GM12878 (cell line): ENCODE data around the gene KRTAP10-2. TPM values are rescaled to one million over a fixed set of nuclear protein-coding genes. Genes with fewer than 3 reads are reported as not detected.

Experiments used
- ATAC-seq: fragments of 200-7000 bp; cut with Tn5 transposase; 3 replicates; pipeline ENCODE4 v1.9.1; 2020; ENCODE audit warnings: mild to moderate bottlenecking, moderate library complexity
- BruUV-seq: library from RNA; stranded (reverse); fragments of 400-500 nt; replicated peaks from 2 replicates; lab custom pipeline; 2021; lab: Mats Ljungman, UMichigan
- CTCF ChIA-PET: fragments of 300-600 bp; sonication (Branson Sonifier 250); formaldehyde crosslinking; extraction: SDS; loops from one replicate; lab custom pipeline; 2021; ENCODE audit warnings: inconsistent platforms; lab: Yijun Ruan, JAX
- POLR2A ChIA-PET: fragments of 350-600 bp; formaldehyde crosslinking; extraction: SDS; loops from one replicate; lab custom pipeline; 2021; ENCODE audit warnings: inconsistent platforms; lab: Charles Lee
- RAD21 ChIA-PET: fragments of 300-600 bp; sonication (Branson Sonifier 250); formaldehyde crosslinking; loops from one replicate; lab custom pipeline; 2023; ENCODE audit warnings: antibody characterized with exemption; ENCODE audit not compliant: unreplicated experiment; lab: Charles Lee
- SMC1A ChIA-PET: fragments of 300-600 bp; sonication (Branson Sonifier 250); formaldehyde crosslinking; loops from one replicate; lab custom pipeline; 2023; ENCODE audit not compliant: unreplicated experiment, uncharacterized antibody; lab: Charles Lee
- DNase-seq: peaks from one replicate; pipeline ENCODE4 v3.0.0-alpha.2; 2011; ENCODE audit warnings: low read depth, low spot score
- FAIRE-seq: peaks from 3 replicates; lab custom pipeline; 2011; peaks lifted over from hg19 to GRCh38; lab: Jason Lieb, UNC
- H2AFZ ChIP-seq: 2 replicates; pipeline ENCODE4 v1.6.0; 2011; ENCODE audit warnings: low read depth, low read length, control low read depth; ENCODE audit not compliant: control insufficient read depth
- H3K27ac ChIP-seq: 2 replicates; pipeline ENCODE4 v1.5.1; 2011; ENCODE audit warnings: control low read depth; ENCODE audit not compliant: control insufficient read depth, insufficient read depth
- H3K27me3 ChIP-seq, 2 experiments: replicated peaks in 1 of 2; 2 replicates each; pipeline versions ENCODE4 v1.6.0 to v1.6.1; 2011; ENCODE audit warnings: low read length in 1 of 2; ENCODE audit not compliant: control insufficient read depth in 2 of 2, insufficient read depth in 2 of 2
- H3K36me3 ChIP-seq, 2 experiments: 2 replicates each; pipeline ENCODE4 v1.5.1; 2011; ENCODE audit warnings: low read length in 1 of 2; ENCODE audit not compliant: control insufficient read depth in 2 of 2, insufficient read depth in 2 of 2
- H3K4me1 ChIP-seq: 2 replicates; pipeline ENCODE4 v1.6.1; 2011; ENCODE audit warnings: mild to moderate bottlenecking, low read length, moderate library complexity, mixed read lengths; ENCODE audit not compliant: control insufficient read depth, insufficient read depth
- H3K4me2 ChIP-seq: 2 replicates; pipeline ENCODE4 v1.6.0; 2011; ENCODE audit warnings: control low read depth; ENCODE audit not compliant: control insufficient read depth, insufficient read depth
- H3K4me3 ChIP-seq: fragments of 200-600 bp; sonication (generic); 2 replicates; pipeline ENCODE4 v1.5.1; 2016
- H3K79me2 ChIP-seq: 2 replicates; pipeline ENCODE4 v1.6.0; 2011; ENCODE audit warnings: low read length; ENCODE audit not compliant: control insufficient read depth, insufficient read depth
- H3K9ac ChIP-seq: 2 replicates; pipeline ENCODE4 v1.8.0; 2011; ENCODE audit warnings: low read length, control low read depth, mixed read lengths; ENCODE audit not compliant: control insufficient read depth, insufficient read depth
- H3K9me3 ChIP-seq: replicated peaks from 3 replicates; pipeline ENCODE4 v1.5.1; 2011; ENCODE audit warnings: mild to moderate bottlenecking, low read length; ENCODE audit not compliant: control insufficient read depth, insufficient read depth
- H4K20me1 ChIP-seq: 2 replicates; pipeline ENCODE4 v1.6.0; 2011; ENCODE audit not compliant: control insufficient read depth, insufficient read depth
- CBX5 ChIP-seq: sonication (generic); IDR thresholded peaks from 2 replicates; pipeline ENCODE4 v1.6.1; 2016; ENCODE audit warnings: low read depth, moderate library complexity, mild to moderate bottlenecking, inconsistent platforms
- CEBPB ChIP-seq, 2 experiments: fragments of 150-350 bp in 1 of 2; IDR thresholded peaks; 2 replicates each; pipeline ENCODE4 v1.6.1; 2012 to 2014; ENCODE audit warnings: low read depth in 2 of 2, low read length in 2 of 2, borderline replicate concordance in 1 of 2, inconsistent platforms in 1 of 2
- EED ChIP-seq: sonication (generic); IDR thresholded peaks from 2 replicates; pipeline ENCODE4 v1.6.1; 2016; ENCODE audit warnings: antibody characterized with exemption, low read depth
- KDM1A ChIP-seq: fragments of 200-600 bp; sonication (generic); IDR thresholded peaks from 2 replicates; pipeline ENCODE4 v1.6.1; 2016; ENCODE audit warnings: borderline replicate concordance
- RAD51 ChIP-seq: fragments of 450-650 bp; IDR thresholded peaks from 2 replicates; pipeline ENCODE4 v1.6.1; 2016; ENCODE audit warnings: moderate library complexity, mild to moderate bottlenecking, inconsistent platforms
- RBBP5 ChIP-seq: fragments of 200-600 bp; sonication (generic); conservative IDR thresholded peaks from 2 replicates; pipeline ENCODE4 v1.6.1; 2016
- SPI1 ChIP-seq: IDR thresholded peaks from 2 replicates; pipeline ENCODE4 v1.6.1; 2011; ENCODE audit warnings: low read depth, mild to moderate bottlenecking, low read length, moderate library complexity, borderline replicate concordance; ENCODE audit not compliant: insufficient read depth
- SREBF1 ChIP-seq: IDR thresholded peaks from 2 replicates; pipeline ENCODE4 v1.6.1; 2012; ENCODE audit warnings: mild to moderate bottlenecking, low read length
- ZNF207 ChIP-seq: fragments of 450-650 bp; IDR thresholded peaks from 2 replicates; pipeline ENCODE4 v1.6.1; 2014; ENCODE audit warnings: antibody characterized with exemption, mild to moderate bottlenecking, borderline replicate concordance
- ZNF274 ChIP-seq: IDR thresholded peaks from one replicate; pipeline ENCODE4 v1.8.0; 2011; ENCODE audit not compliant: insufficient read length, insufficient read depth
- WGBS: methylation state at CpG from one replicate; pipeline ENCODE4 v1.1.6; 2016; ENCODE audit warnings: low lambda C conversion rate; ENCODE audit not compliant: insufficient replicate concordance, insufficient coverage; ENCODE audit errors: missing lambda C conversion rate; 5-methylcytosine and 5-hydroxymethylcytosine counted together
- in situ Hi-C: fragments of 300-500 bp; cut with MboI; formaldehyde crosslinking; loops from 9 replicates; pipeline ENCODE4 v1.14.3; 2018; ENCODE audit warnings: mixed read lengths
- intact Hi-C: fragments of 100-400 bp; cut with micrococcal nuclease; formaldehyde crosslinking; loops from one replicate; pipeline ENCODE4 v1.14.2; 2022; ENCODE audit not compliant: unreplicated experiment
- polyA plus RNA-seq, 11 experiments: library from polyadenylated mRNA; depleted of rRNA in 4 of 11; unstranded in 6 of 11; stranded (reverse) in 5 of 11; fragments of >200 nt; fragmentation: Nextera tagmentation in 4 of 11; fragmentation: Illumina TruSeq in 1 of 11; extraction: Ambion mirVana in 4 of 11; extraction: Trizol in 1 of 11; gene quantifications; 1 replicate in 1 of 11; 2 replicates in 10 of 11; pipeline versions ENCODE4 v1.2.1 to v1.2.3, GENCODE V29; 2011 to 2016; ENCODE audit warnings: inconsistent platforms in 2 of 11, missing spikeins in 2 of 11, low read depth in 1 of 11
- total RNA-seq, 4 experiments: library from RNA; depleted of rRNA in 3 of 4; stranded (reverse); fragments of >200 nt in 3 of 4; fragmentation: Illumina TruSeq in 1 of 4; extraction: Trizol in 1 of 4; gene quantifications; 2 replicates each; pipeline versions ENCODE4 v1.2.1 to v1.2.3, GENCODE V29; 2013 to 2021
- TF ChIP-seq, protein P1 (sequence below): fragments of 450-650 bp; IDR thresholded peaks from 2 replicates; pipeline ENCODE4 v1.6.1; 2018; ENCODE audit warnings: mild to moderate bottlenecking, low read depth, moderate library complexity; ENCODE audit not compliant: partially characterized antibody
- TF ChIP-seq, protein P2 (sequence below): fragments of 450-650 bp; conservative IDR thresholded peaks from 2 replicates; pipeline ENCODE4 v1.6.1; 2017; ENCODE audit warnings: mild to moderate bottlenecking, moderate library complexity
- TF ChIP-seq, protein P3 (sequence below): fragments of 450-650 bp; formaldehyde crosslinking; IDR thresholded peaks from 2 replicates; pipeline ENCODE4 v1.4.0; 2020; ENCODE audit warnings: mild to moderate bottlenecking, moderate library complexity
- TF ChIP-seq, protein P4 (sequence below): fragments of 450-650 bp; IDR thresholded peaks from 2 replicates; pipeline ENCODE4 v1.6.1; 2017; ENCODE audit warnings: mild to moderate bottlenecking

KRTAP10-2 gene
- total and polyA plus RNA-seq, 10 of the 15 experiments (the other 5 are each of a cell fraction or from before 2014, with no cell fraction given), result not detected

DNA sequence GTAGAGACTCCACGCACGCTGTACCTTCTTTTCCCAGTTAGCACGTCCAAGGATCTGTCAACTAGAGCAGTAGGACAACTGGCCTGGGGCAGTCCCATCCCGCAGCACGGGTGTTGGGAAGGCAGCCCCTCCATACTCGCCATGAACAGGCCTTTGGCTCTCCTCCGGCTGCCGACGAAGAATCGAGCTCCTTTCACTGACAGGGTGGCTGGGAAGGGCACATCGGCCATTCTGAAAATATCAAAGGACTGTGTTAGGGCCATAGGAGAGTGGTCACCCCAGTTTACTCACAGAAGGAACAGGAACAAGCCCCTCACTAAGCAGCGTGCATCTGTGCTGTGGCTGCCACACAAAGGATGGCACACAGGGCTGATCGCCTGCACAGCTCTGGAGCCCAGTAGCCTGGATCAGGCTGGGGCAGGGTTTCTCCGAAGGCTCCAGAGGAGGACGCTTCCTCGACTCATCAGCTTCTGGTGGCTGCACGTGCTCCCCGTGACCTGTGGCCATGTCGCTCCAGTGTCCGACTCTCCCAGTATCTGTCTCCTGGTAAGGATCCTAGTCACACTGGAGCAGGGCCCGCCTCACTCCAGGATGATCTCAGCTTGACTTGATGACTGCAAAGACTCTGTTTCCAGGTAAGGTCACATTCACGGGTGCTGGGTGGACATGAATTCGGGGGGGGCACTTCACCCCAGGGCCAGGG is 20.3 kb downstream of the KRTAP10-2 start:
- 45% methylated on average over 23 of the region's 23 CpGs for WGBS
- Histone ChIP-seq H3K36me3 (no peaks in the 10 kb centered on the region), H3K9me3 (no peaks in the 10 kb centered on the region; the same call in 2 of the 3 replicates), H3K27ac (no peak overlapping the region), H3K79me2 (no peaks in the 10 kb centered on the region), H3K27me3 (no peaks in the 10 kb centered on the region), H4K20me1 (no peaks in the 10 kb centered on the region), H3K4me3 (no peak overlapping the region), H3K4me2 (no peak overlapping the region), H2AFZ (no peak overlapping the region), H3K4me1 (no peaks in the 10 kb centered on the region), H3K9ac (no peak overlapping the region)
- ChIA-PET RAD21 (no interaction called here), SMC1A (no interaction called here), CTCF (no interaction called here), POLR2A (no interaction called here)
- intact Hi-C loops, result no loop called here
- in situ Hi-C loops, result no loop called here
- ATAC-seq, result no peak
- no TSS peak for BruUV-seq
- no peak for DNase-seq
- FAIRE-seq, result no peak
- no peak for TF ChIP-seq SREBF1
- TF ChIP-seq, protein P1, sequence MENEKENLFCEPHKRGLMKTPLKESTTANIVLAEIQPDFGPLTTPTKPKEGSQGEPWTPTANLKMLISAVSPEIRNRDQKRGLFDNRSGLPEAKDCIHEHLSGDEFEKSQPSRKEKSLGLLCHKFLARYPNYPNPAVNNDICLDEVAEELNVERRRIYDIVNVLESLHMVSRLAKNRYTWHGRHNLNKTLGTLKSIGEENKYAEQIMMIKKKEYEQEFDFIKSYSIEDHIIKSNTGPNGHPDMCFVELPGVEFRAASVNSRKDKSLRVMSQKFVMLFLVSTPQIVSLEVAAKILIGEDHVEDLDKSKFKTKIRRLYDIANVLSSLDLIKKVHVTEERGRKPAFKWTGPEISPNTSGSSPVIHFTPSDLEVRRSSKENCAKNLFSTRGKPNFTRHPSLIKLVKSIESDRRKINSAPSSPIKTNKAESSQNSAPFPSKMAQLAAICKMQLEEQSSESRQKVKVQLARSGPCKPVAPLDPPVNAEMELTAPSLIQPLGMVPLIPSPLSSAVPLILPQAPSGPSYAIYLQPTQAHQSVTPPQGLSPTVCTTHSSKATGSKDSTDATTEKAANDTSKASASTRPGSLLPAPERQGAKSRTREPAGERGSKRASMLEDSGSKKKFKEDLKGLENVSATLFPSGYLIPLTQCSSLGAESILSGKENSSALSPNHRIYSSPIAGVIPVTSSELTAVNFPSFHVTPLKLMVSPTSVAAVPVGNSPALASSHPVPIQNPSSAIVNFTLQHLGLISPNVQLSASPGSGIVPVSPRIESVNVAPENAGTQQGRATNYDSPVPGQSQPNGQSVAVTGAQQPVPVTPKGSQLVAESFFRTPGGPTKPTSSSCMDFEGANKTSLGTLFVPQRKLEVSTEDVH, result no peak
- no peak for TF ChIP-seq CBX5
- TF ChIP-seq ZNF207, result no peak
- TF ChIP-seq ZNF274, result no peak
- no peak for TF ChIP-seq CEBPB (IDR thresholded peaks at IDR 0.05; ENCODE audit: borderline replicate concordance in 1 of 2, low read depth in 2 of 2, low read length in 2 of 2)
- TF ChIP-seq SPI1, result no peak
- TF ChIP-seq, protein P2, sequence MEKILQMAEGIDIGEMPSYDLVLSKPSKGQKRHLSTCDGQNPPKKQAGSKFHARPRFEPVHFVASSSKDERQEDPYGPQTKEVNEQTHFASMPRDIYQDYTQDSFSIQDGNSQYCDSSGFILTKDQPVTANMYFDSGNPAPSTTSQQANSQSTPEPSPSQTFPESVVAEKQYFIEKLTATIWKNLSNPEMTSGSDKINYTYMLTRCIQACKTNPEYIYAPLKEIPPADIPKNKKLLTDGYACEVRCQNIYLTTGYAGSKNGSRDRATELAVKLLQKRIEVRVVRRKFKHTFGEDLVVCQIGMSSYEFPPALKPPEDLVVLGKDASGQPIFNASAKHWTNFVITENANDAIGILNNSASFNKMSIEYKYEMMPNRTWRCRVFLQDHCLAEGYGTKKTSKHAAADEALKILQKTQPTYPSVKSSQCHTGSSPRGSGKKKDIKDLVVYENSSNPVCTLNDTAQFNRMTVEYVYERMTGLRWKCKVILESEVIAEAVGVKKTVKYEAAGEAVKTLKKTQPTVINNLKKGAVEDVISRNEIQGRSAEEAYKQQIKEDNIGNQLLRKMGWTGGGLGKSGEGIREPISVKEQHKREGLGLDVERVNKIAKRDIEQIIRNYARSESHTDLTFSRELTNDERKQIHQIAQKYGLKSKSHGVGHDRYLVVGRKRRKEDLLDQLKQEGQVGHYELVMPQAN, result no peak
- no peak for TF ChIP-seq EED
- no peak for TF ChIP-seq KDM1A
- TF ChIP-seq, protein P3, sequence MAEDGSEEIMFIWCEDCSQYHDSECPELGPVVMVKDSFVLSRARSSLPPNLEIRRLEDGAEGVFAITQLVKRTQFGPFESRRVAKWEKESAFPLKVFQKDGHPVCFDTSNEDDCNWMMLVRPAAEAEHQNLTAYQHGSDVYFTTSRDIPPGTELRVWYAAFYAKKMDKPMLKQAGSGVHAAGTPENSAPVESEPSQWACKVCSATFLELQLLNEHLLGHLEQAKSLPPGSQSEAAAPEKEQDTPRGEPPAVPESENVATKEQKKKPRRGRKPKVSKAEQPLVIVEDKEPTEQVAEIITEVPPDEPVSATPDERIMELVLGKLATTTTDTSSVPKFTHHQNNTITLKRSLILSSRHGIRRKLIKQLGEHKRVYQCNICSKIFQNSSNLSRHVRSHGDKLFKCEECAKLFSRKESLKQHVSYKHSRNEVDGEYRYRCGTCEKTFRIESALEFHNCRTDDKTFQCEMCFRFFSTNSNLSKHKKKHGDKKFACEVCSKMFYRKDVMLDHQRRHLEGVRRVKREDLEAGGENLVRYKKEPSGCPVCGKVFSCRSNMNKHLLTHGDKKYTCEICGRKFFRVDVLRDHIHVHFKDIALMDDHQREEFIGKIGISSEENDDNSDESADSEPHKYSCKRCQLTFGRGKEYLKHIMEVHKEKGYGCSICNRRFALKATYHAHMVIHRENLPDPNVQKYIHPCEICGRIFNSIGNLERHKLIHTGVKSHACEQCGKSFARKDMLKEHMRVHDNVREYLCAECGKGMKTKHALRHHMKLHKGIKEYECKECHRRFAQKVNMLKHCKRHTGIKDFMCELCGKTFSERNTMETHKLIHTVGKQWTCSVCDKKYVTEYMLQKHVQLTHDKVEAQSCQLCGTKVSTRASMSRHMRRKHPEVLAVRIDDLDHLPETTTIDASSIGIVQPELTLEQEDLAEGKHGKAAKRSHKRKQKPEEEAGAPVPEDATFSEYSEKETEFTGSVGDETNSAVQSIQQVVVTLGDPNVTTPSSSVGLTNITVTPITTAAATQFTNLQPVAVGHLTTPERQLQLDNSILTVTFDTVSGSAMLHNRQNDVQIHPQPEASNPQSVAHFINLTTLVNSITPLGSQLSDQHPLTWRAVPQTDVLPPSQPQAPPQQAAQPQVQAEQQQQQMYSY, result no peak
- TF ChIP-seq, protein P4, sequence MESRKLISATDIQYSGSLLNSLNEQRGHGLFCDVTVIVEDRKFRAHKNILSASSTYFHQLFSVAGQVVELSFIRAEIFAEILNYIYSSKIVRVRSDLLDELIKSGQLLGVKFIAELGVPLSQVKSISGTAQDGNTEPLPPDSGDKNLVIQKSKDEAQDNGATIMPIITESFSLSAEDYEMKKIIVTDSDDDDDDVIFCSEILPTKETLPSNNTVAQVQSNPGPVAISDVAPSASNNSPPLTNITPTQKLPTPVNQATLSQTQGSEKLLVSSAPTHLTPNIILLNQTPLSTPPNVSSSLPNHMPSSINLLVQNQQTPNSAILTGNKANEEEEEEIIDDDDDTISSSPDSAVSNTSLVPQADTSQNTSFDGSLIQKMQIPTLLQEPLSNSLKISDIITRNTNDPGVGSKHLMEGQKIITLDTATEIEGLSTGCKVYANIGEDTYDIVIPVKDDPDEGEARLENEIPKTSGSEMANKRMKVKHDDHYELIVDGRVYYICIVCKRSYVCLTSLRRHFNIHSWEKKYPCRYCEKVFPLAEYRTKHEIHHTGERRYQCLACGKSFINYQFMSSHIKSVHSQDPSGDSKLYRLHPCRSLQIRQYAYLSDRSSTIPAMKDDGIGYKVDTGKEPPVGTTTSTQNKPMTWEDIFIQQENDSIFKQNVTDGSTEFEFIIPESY, result no peak
- no peak for TF ChIP-seq RBBP5
- TF ChIP-seq RAD51, result no peak
